ENCODE measurements around the gene MMP23B. TPM values are rescaled to one million over a fixed set of nuclear protein-coding genes. Genes with fewer than 3 reads are reported as not detected.
A peak's percentile ranks its signal among the peaks of the same experiment; 100 is the strongest.
"Not testable (repeated sequence)": the region's sequence is repeated elsewhere in the genome, so short reads cannot be mapped to it uniquely, and the experiment has no call there.

MMP23B gene
- total RNA-seq, 2 donors from 2014 or later: 3.0 to 5.8 TPM

GRCh38 chr1:1629430-1630190, 2.4 kb upstream of the MMP23B start:
- Histone ChIP-seq H3K36me3 (no peaks in the 10 kb centered on the region), H3K27ac (no peak overlapping the region), H3K9ac (ENCODE audit: low read depth in 2 of 2, low read length in 2 of 2) (peak overlapping the region in 1 of 2 donors; percentile 27), H3K9me3 (no peaks in the 10 kb centered on the region), H3K4me1 (peaks cover 5% of the 10 kb centered on the region), H3K4me3 (peak overlapping the region; percentile 13), H3K27me3 (peaks cover 19% of the 10 kb centered on the region)
- intact Hi-C loops (cut with DNase I): no loop called here
- TF ChIP-seq CTCF (IDR thresholded peaks at IDR 0.05): no peak
- DNase-seq: peak; percentile 46

- Histone ChIP-seq H3K36me3 (no peaks in the 10 kb centered on the region), H3K4me3 (peak overlapping the region; percentile 4), H3K27me3 (peaks cover 19% of the 10 kb centered on the region), H3K9ac (ENCODE audit: low read depth in 2 of 2, low read length in 2 of 2) (peak overlapping the region in 1 of 2 donors; percentile 26), H3K4me1 (peaks cover 5% of the 10 kb centered on the region), H3K9me3 (no peaks in the 10 kb centered on the region), H3K27ac (peak overlapping the region; percentile 69)
- DNase-seq: peak; percentile 82
- intact Hi-C loops (cut with DNase I): no loop called here
- TF ChIP-seq CTCF (IDR thresholded peaks at IDR 0.05): no peak
Observed at GRCh38 chr1:1630191-1630964, 1.6 kb upstream of the MMP23B start.

- intact Hi-C loops (cut with DNase I): no loop called here
- H3K27ac ChIP-seq: peak overlapping the region; percentile 69
- peak; percentile 66 for DNase-seq
- peak overlapping the region in 1 of 2 donors; percentile 26 for H3K9ac ChIP-seq (ENCODE audit: low read depth in 2 of 2, low read length in 2 of 2)
- peaks cover 5% of the 10 kb centered on the region for H3K4me1 ChIP-seq
- no peaks in the 10 kb centered on the region for H3K9me3 ChIP-seq
- H3K4me3 ChIP-seq: peak overlapping the region; percentile 4
- H3K27me3 ChIP-seq: peaks cover 19% of the 10 kb centered on the region
- TF ChIP-seq CTCF (IDR thresholded peaks at IDR 0.05): no peak
- H3K36me3 ChIP-seq: no peaks in the 10 kb centered on the region
Observed at GRCh38 chr1:1630965-1631781, 800 bp upstream of the MMP23B start.

GRCh38 chr1:1633409-1633808, 1.4 kb downstream of the MMP23B start:
- H3K36me3 ChIP-seq; DNase-seq; H3K9ac ChIP-seq (ENCODE audit: low read depth in 2 of 2, low read length in 2 of 2); H3K4me1 ChIP-seq; H3K27ac ChIP-seq; H3K9me3 ChIP-seq; intact Hi-C loops (cut with DNase I); H3K4me3 ChIP-seq: not testable (repeated sequence)
- H3K27me3 ChIP-seq: peaks cover 19% of the 10 kb centered on the region

- H3K4me1 ChIP-seq; DNase-seq; H3K9ac ChIP-seq (ENCODE audit: low read depth in 2 of 2, low read length in 2 of 2); H3K27ac ChIP-seq; H3K9me3 ChIP-seq; H3K36me3 ChIP-seq; intact Hi-C loops (cut with DNase I); H3K4me3 ChIP-seq: not testable (repeated sequence)
- H3K27me3 ChIP-seq: peaks cover 19% of the 10 kb centered on the region
Observed at GRCh38 chr1:1634613-1635012, 2.6 kb downstream of the MMP23B start.

- H3K9me3 ChIP-seq; H3K9ac ChIP-seq (ENCODE audit: low read depth in 2 of 2, low read length in 2 of 2); H3K27me3 ChIP-seq; H3K36me3 ChIP-seq; intact Hi-C loops (cut with DNase I); H3K4me1 ChIP-seq; DNase-seq; H3K4me3 ChIP-seq; H3K27ac ChIP-seq: not testable (repeated sequence)
Observed at GRCh38 chr1:1636621-1637478, 4.9 kb downstream of the MMP23B start.

- H3K36me3 ChIP-seq; H3K4me3 ChIP-seq; H3K9me3 ChIP-seq; H3K27ac ChIP-seq; H3K4me1 ChIP-seq; H3K9ac ChIP-seq (ENCODE audit: low read depth in 2 of 2, low read length in 2 of 2); DNase-seq; intact Hi-C loops (cut with DNase I); H3K27me3 ChIP-seq: not testable (repeated sequence)
Observed at GRCh38 chr1:1637479-1637875, 5.5 kb downstream of the MMP23B start.

- not testable (repeated sequence) for H3K36me3 ChIP-seq; H3K9ac ChIP-seq (ENCODE audit: low read depth in 2 of 2, low read length in 2 of 2); DNase-seq
Observed at GRCh38 chr1:1638528-1638927, 6.6 kb downstream of the MMP23B start.

GRCh38 chr1:1639368-1639767, 7.4 kb downstream of the MMP23B start:
- DNase-seq; H3K27ac ChIP-seq; H3K36me3 ChIP-seq; H3K4me1 ChIP-seq; H3K4me3 ChIP-seq; intact Hi-C loops (cut with DNase I); H3K9ac ChIP-seq (ENCODE audit: low read depth in 2 of 2, low read length in 2 of 2); H3K27me3 ChIP-seq; H3K9me3 ChIP-seq: not testable (repeated sequence)

More at GRCh38 chr1:1638528-1638927, 6.6 kb downstream of the MMP23B start:
- H3K9me3 ChIP-seq; H3K27ac ChIP-seq; H3K4me3 ChIP-seq; H3K27me3 ChIP-seq; H3K4me1 ChIP-seq; intact Hi-C loops (cut with DNase I): not testable (repeated sequence)
